Measurements from ENCODE around the gene SMC4. TPM values are rescaled to one million over a fixed set of nuclear protein-coding genes. Genes with fewer than 3 reads are reported as not detected.
"Not testable (repeated sequence)": the region's sequence is repeated elsewhere in the genome, so short reads cannot be mapped to it uniquely, and the experiment has no call there.

The SMC4 gene
- total RNA-seq, 1 donor from 2014 or later, result 90.6 TPM

GRCh38 chr3:160449636-160450598, 50.5 kb downstream of the SMC4 start, which contains the start of gene TRIM59:
Gene TRIM59 (minus strand): TSS chr3:160449786. CDS start chr3:160439183, 10,603 bp downstream.
- peak within 1 kb of the TSS; percentile 87 for H3K4me3 ChIP-seq (ENCODE audit: low read depth, low read length)
- peak; percentile 22 for TF ChIP-seq CTCF (conservative IDR thresholded peaks at IDR 0.05; ENCODE audit: low read depth, low read length)
- peak; percentile 67 for DNase-seq (ENCODE audit: low read depth)

- no peak overlapping the region for H3K4me3 ChIP-seq (ENCODE audit: low read depth, low read length)
- TF ChIP-seq CTCF (conservative IDR thresholded peaks at IDR 0.05; ENCODE audit: low read depth, low read length), result no peak
- peak; percentile 75 for DNase-seq (ENCODE audit: low read depth)
These were observed 51.4 kb downstream of the SMC4 start for GRCh38 chr3:160450846-160451245.

- no peak for TF ChIP-seq CTCF (conservative IDR thresholded peaks at IDR 0.05; ENCODE audit: low read depth, low read length)
- no peak for DNase-seq (ENCODE audit: low read depth)
- H3K4me3 ChIP-seq (ENCODE audit: low read depth, low read length), result no peak overlapping the region
These were observed 52.2 kb downstream of the SMC4 start for GRCh38 chr3:160451602-160452001.

- H3K4me3 ChIP-seq (ENCODE audit: low read depth, low read length); DNase-seq (ENCODE audit: low read depth): not testable (repeated sequence)
These were observed 52.8 kb downstream of the SMC4 start for GRCh38 chr3:160452251-160452650.

- TF ChIP-seq CTCF (conservative IDR thresholded peaks at IDR 0.05; ENCODE audit: low read depth, low read length), result no peak
- H3K4me3 ChIP-seq (ENCODE audit: low read depth, low read length), result no peak overlapping the region
- DNase-seq (ENCODE audit: low read depth), result no peak
These were observed 55.5 kb downstream of the SMC4 start for GRCh38 chr3:160454995-160455394.

GRCh38 chr3:160455846-160456245, 56.4 kb downstream of the SMC4 start:
- TF ChIP-seq CTCF (conservative IDR thresholded peaks at IDR 0.05; ENCODE audit: low read depth, low read length), result no peak
- no peak for DNase-seq (ENCODE audit: low read depth)
- no peak overlapping the region for H3K4me3 ChIP-seq (ENCODE audit: low read depth, low read length)

GRCh38 chr3:160458151-160458550, 58.7 kb downstream of the SMC4 start:
- TF ChIP-seq CTCF (conservative IDR thresholded peaks at IDR 0.05; ENCODE audit: low read depth, low read length), result no peak
- DNase-seq (ENCODE audit: low read depth), result no peak
- H3K4me3 ChIP-seq (ENCODE audit: low read depth, low read length), result no peak overlapping the region

Data from epithelial cell of proximal tubule (primary cell).